ENCODE data around the gene EVA1A.

EVA1A gene

GRCh38 chr2:75513616-75514170 is 47.0 kb downstream of the EVA1A start:
- H3K4me3 ChIP-seq (replicated peaks; ENCODE audit: low read depth, low read length): no peak overlapping the region
- no peak for TF ChIP-seq CTCF (IDR thresholded peaks at IDR 0.05; ENCODE audit: low read depth, low read length, missing control alignments)
- no peak for DNase-seq (ENCODE audit: extremely low read depth, low read depth)

- H3K4me3 ChIP-seq (replicated peaks; ENCODE audit: low read depth, low read length): no peak overlapping the region
- DNase-seq (ENCODE audit: extremely low read depth, low read depth): no peak
- TF ChIP-seq CTCF (IDR thresholded peaks at IDR 0.05; ENCODE audit: low read depth, low read length, missing control alignments): no peak
These were observed 48.1 kb downstream of the EVA1A start for GRCh38 chr2:75512455-75513212.

GRCh38 chr2:75506101-75506697 is 54.5 kb downstream of the EVA1A start:
- no peak for DNase-seq (ENCODE audit: extremely low read depth, low read depth)
- TF ChIP-seq CTCF (IDR thresholded peaks at IDR 0.05; ENCODE audit: low read depth, low read length, missing control alignments): no peak

GRCh38 chr2:75505012-75505411 is 55.7 kb downstream of the EVA1A start:
- no peak overlapping the region for H3K4me3 ChIP-seq (replicated peaks; ENCODE audit: low read depth, low read length)
- TF ChIP-seq CTCF (IDR thresholded peaks at IDR 0.05; ENCODE audit: low read depth, low read length, missing control alignments): no peak
- no peak for DNase-seq (ENCODE audit: extremely low read depth, low read depth)

More at GRCh38 chr2:75506101-75506697, 54.5 kb downstream of the EVA1A start:
- no peak overlapping the region for H3K4me3 ChIP-seq (replicated peaks; ENCODE audit: low read depth, low read length)

GRCh38 chr2:75503048-75503607 is 57.6 kb downstream of the EVA1A start:
- H3K4me3 ChIP-seq (replicated peaks; ENCODE audit: low read depth, low read length): no peak overlapping the region
- DNase-seq (ENCODE audit: extremely low read depth, low read depth): peak; percentile 49
- no peak for TF ChIP-seq CTCF (IDR thresholded peaks at IDR 0.05; ENCODE audit: low read depth, low read length, missing control alignments)

- TF ChIP-seq CTCF (IDR thresholded peaks at IDR 0.05; ENCODE audit: low read depth, low read length, missing control alignments): no peak
- H3K4me3 ChIP-seq (replicated peaks; ENCODE audit: low read depth, low read length): no peak overlapping the region
- peak; percentile 52 for DNase-seq (ENCODE audit: extremely low read depth, low read depth)
These were observed 60.1 kb downstream of the EVA1A start for GRCh38 chr2:75500633-75501032.
